NCI-H345 (cell line): ENCODE results near the gene FST.
A peak's percentile ranks its signal among the peaks of the same experiment; 100 is the strongest.

Experiments used
- DNase-seq: peaks from one replicate; lab custom pipeline; 2025; lab: John Stamatoyannopoulos, UW

Gene FST, protein sequence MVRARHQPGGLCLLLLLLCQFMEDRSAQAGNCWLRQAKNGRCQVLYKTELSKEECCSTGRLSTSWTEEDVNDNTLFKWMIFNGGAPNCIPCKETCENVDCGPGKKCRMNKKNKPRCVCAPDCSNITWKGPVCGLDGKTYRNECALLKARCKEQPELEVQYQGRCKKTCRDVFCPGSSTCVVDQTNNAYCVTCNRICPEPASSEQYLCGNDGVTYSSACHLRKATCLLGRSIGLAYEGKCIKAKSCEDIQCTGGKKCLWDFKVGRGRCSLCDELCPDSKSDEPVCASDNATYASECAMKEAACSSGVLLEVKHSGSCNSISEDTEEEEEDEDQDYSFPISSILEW

GRCh38 chr5:53480416-53481158 lies at the start of gene FST:
FST (plus strand) TSS chr5:53480629; CDS start chr5:53480792, 163 bp downstream.
- DNase-seq: peak; percentile 77

DNA sequence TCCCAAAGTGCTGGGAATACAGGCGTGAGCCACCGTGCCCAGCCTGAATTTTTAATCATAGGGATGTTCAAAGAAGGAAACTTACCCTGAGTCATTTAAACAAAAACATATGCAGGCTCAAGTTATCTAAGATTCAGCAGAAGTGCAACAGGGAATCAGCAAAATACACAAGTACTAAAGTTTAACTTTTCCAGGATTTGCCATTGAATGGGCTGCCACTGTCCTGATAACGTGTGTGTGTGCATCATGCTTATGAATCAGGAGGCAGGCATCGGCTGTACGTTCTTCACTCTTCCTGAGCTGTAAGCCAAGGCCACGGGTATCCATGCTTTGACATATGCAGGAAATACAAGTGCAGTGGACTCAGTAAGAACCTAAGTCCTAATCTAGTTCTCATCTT lies 48.8 kb upstream of the FST start:
- no peak for DNase-seq

DNA sequence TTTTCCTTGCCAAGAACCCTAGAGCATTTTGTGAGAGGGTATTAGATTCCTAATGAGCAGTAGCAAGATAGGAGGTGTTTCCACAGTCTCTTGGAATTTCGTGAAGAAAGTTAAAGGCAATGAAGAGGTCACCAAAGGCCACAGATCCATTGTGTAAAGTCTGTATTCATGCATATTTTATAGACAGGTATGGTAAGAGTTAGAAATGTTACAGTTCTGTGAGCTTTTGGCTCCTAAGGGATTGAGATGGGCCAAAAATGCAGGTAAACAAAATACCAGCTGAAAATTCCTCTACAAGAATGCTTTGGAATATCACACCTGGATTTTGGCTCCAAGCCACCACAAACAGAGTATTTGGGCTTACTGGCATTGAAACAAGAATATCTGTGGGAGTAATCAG lies 47.4 kb upstream of the FST start:
- no peak for DNase-seq

GRCh38 chr5:53434541-53434940 lies 45.9 kb upstream of the FST start:
- no peak for DNase-seq

DNA sequence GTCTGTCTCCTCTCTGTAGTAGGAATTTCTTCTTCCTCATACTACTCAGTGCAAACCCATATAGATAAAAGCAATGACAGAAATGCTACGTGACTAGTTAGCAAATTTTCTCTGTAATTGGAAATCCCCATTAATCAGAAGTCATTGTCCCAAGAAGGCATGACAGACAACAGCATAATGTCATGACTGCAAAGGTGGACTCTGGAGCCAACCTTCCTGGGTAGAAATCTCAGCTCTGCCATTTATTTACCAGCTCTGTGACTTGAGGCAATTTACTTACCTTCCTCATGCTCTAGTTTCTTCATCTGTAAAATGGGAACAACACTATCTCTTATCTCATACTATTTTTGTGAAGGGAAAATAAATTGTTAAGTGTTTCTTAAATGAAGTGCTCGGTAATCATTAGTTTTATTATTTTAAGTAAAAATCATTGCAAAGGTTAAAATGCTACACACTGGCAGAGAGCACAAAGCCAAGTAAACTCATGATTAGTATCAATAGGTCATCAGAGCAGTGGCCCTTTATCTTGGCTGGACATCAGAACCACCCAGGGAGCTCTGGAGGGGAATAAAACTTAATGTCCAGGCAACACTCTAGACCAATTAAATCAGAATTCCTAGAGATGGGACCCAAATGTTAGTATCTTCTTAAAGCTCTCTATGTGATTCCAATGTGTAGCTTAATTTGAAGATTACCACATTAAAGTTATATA lies 43.8 kb upstream of the FST start:
- DNase-seq: no peak

- no peak for DNase-seq
Observed at GRCh38 chr5:53438079-53438478, 42.4 kb upstream of the FST start.

- DNase-seq: no peak
Observed at GRCh38 chr5:53438486-53439472, 41.6 kb upstream of the FST start.

DNA sequence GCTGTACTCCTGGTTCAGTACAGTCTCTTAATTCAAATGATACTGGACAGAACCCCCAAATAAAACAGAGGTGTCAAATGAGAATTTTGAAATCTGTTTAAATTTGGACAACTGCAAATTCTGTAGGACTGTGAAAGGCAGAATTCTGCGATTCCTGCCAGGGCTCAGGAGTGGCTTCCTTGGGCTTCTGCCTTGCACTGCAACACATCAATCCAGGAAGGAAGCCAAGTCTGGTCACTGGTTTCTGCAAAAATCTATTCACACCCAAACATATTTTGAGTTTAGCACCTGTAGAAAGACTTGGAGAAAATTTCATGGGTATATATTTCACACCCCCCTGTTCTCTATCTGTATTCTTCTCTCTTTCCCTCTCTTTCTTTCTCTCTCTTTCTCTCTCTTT lies 37.5 kb upstream of the FST start:
- no peak for DNase-seq

DNA sequence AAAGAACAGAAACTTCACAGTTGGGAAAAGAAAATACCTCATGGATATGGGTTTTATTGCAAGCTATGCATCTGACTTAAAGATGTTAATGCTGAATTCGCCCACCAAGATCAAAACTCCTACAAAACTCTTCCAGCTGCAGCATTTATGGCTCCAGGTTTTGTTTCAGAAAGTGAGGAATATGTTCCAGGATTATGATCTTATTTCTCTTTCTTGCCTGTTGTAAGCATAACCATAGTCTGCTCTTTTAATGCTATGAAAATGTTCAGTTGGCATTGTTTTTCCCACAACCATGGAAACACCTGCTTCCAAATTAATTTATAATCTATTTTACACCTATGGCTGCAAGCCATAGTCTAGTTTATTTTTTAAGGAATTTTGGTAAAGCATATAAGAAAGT lies 34.9 kb upstream of the FST start:
- no peak for DNase-seq

DNA sequence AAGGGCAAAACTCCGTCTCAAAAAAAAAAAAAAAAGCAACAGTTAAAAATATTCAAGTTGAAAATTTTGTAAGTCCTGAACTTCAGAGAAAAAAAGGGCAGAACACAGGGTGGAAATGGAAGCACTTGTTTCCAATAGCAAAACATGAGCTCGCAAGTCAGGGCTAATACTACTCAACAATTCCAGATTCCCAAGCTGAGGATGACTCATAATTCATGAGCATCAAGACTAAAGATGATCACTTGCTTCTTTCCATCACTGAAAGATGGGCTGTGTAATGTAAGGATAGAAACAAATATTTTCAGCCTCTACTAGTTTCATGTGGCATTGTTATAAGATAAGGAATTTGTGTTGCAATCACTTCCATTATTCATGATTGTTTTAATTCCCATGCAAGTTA lies 33.5 kb upstream of the FST start:
- no peak for DNase-seq

GRCh38 chr5:53448851-53449250 lies 31.6 kb upstream of the FST start:
- DNase-seq: no peak

DNA sequence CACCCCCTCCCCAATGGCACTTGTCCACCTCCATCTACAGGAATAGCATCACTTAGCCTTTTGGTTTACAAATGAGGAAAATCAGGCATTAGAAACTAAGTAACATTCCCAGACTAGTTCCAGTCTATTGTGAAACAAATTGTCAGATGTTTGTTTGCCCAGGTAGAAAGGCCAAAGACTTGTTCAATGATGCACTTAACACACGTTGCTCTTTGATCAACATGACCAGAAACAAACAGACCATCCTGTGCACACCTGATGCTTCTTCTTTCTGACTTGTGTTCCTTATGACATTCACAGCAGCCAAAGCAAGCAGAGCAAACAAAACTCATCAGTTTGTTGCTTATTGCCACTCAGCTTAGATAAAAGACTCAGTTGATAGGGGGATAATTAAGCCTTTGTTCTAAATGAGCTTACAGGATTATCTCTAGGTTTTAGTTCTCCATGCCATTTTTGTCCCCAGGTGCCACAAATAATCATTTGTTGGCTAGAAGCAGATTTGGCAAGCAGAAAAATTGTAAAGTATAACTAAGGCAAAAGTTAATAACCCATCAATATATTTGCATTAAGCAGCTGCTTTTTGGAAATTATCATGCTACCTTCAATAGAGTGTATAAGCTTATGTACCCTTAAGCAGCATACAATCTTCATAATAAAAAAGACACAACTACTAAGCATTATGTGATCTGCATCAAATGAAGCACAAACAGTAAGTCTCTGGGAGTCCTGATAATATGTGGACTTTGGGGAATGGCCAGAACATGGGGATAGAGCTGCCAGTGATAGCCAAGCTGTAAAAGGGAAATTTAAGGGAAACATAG lies 26.3 kb upstream of the FST start:
- no peak for DNase-seq

DNA sequence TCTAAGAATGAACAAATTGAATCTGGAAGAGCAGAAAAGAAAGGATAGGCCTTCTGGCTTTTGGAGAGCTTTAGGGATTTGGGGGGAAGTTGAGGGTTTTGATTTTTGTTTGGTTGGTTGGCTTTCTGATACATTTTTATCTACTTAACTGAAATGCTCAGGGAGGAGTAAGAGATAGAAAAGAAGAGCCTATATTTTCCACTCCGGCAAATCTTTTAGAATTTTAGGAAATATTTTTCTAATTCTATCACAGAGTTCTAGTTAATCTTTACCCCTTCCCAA lies 25.8 kb upstream of the FST start:
- no peak for DNase-seq

DNA sequence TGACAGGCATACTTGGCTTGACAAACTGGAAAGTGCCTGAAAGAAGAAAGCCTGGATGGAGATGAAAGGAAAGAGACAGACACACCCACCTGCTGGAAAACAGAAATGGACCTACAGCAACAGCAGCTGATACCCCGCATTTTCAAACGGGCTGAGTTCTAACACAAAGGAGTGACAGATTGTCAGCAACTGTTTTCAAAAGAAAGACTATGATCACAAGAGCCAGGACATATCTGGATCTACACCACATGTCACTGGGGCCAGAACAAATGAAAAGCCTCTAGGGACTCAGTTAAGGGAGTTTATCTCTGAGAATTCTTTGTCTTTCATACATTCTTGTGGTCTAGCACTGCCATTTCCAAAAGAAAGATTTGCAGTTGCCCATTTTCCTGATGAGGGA lies 24.1 kb upstream of the FST start:
- DNase-seq: no peak

DNA sequence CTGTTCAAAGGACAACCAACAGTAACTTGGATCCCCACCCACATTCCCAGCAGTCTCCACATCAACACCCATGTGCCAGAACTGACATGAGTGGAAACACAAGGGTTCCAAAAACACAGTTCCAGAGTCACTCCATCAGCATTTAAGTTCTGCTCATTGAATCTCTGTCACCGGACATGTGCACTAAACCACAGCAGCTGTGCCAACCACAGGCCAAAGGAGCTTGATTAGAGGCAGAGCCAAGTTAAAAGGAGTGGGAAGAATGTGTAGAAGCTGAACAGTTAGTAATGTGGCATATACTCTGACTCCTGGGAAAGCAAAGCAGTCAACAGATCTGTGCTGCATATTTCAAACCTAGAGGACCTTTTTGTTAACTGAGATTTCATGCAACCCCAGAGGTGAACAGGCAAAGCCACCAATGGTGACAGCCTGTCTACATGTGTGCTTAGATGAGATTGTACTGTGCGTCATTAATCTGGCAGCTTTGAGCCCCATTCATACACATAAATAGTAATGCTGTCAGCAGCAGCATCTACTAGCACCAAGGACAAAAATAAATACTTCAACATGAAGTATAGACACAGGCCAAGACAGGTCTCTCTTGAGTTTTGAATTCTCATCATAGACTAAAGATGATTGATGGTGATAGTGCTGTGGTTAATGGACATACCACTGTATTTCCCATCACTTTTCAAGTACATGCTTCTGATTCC lies 16.4 kb upstream of the FST start:
- no peak for DNase-seq

- no peak for DNase-seq
Observed at GRCh38 chr5:53464722-53465121, 15.7 kb upstream of the FST start.

DNA sequence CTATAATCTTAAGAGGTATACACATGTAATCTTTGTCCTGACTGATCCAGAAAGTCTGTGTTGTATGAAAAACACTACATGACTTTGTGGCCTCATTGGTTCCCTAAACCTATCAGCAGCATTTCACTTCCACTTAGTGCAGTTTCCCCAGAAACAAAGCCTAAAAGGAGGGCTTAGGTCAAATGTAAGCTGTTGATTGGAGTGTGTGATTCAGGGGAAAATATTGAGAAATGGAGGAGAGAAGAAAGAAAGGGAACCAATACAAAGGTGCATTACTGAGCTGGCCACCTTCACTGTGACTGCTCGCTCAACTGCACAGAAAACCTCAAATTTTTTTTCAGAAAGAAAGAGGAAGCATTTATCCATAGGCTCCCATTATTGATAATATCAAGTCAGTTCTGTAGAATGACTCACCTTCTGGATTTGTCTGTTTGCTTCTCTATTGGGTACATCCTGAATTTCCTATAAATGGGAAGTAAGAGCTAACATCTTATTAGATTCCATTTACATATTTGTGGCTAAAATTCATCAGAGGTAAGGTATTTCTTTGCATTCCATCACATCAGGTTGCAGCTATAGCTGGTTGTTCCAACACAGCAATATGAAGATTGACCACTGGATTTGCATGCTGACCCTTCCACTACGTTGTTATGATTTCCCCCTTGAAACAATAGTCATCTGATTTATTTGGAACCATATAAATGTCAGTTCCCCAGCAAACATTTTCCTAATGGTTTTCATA lies 10.3 kb upstream of the FST start:
- DNase-seq: no peak

DNA sequence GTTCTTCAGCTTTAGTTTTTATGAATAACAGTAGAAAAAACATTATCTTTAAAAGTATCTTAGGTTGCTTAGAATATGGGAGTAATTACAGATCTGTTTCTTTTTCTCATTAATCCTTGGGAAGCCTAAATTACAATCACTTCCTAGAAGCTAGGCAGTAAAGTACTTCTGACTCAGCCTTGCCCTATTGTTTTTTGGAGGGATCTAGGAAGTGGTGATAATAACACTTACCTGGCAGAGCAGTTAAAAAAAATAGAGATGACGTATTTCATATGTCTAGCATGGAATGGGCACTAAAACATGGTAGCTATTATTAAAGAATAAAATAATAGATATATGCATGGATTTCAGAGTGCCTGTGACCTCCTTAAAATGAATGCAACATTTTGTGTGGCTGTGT lies 8.2 kb upstream of the FST start:
- DNase-seq: no peak

DNA sequence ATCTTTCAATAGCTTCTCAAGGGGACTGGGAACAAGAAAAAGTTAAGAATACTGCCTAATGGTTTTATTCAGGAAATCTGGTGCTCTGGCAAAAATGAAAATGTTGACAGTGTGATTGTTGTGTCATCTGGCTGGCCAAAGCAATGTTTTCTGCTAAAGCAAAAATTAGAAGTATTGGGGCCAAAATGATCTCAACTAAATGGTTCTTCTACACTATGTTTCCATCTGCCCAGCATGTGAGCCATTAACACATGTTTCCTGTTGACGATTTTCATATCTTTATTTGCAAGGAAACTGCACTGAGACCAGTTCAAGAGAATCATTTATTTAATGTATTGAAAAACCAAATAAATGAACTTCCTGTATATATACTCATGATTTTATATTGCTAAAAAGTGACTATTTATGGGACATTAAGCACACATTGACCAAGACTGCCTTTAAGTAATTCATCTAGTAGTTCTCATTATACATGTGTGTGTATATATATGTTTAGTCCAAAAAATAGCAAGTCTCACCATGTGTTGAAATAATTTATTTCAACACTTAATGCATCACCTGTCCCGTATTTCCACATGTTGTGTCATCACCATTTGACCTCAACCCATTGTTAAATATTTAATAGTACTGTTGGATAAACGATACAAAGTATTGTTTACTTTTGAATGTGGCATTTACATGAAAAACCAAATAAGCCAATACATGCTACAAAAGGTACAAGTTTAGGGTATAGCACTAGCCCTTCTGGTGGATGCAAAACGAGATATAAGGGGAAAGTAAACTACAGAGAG lies 7.5 kb upstream of the FST start:
- DNase-seq: no peak
